GM10266 (cell line): ENCODE measurements around the gene EED.
"Not testable (repeated sequence)": the region's sequence is repeated elsewhere in the genome, so short reads cannot be mapped to it uniquely, and the experiment has no call there.

Experiments
- DNase-seq: peaks from one replicate; pipeline ENCODE4 v3.0.0; 2012; ENCODE audit errors: extremely low spot score
- CTCF ChIP-seq: IDR thresholded peaks from 2 replicates; pipeline ENCODE4 v1.5.1; 2012; ENCODE audit warnings: mild to moderate bottlenecking, low read depth; ENCODE audit not compliant: control insufficient read depth, insufficient read depth; ENCODE audit errors: missing control alignments

EED gene

GRCh38 chr11:86292912-86293616, 48.5 kb downstream of the EED start:
- TF ChIP-seq CTCF, result no peak
- peak; percentile 34 for DNase-seq

- no peak for DNase-seq
- TF ChIP-seq CTCF, result no peak
Observed at GRCh38 chr11:86294026-86294425, 49.5 kb downstream of the EED start.

- DNase-seq, result no peak
- no peak for TF ChIP-seq CTCF
Observed at GRCh38 chr11:86301742-86302091, 57.2 kb downstream of the EED start.

- no peak for TF ChIP-seq CTCF
Observed at GRCh38 chr11:86302092-86302793, 57.7 kb downstream of the EED start, which contains the start of gene HIKESHI. TSS of gene HIKESHI (plus strand) at chr11:86302240. CDS start at chr11:86302449, 209 bp downstream.

GRCh38 chr11:86303257-86303656, 58.7 kb downstream of the EED start:
- DNase-seq, result no peak
- TF ChIP-seq CTCF, result no peak

More at GRCh38 chr11:86302092-86302793, 57.7 kb downstream of the EED start, which contains the start of gene HIKESHI:
- DNase-seq, result peak; percentile 82

GRCh38 chr11:86308710-86309109, 64.2 kb downstream of the EED start:
- DNase-seq, result not testable (repeated sequence)

- TF ChIP-seq CTCF, result no peak
- DNase-seq, result no peak
Observed at GRCh38 chr11:86313793-86314192, 69.2 kb downstream of the EED start.
